Measurements from ENCODE around the gene INHBB. TPM values are rescaled to one million over a fixed set of nuclear protein-coding genes. Genes with fewer than 3 reads are reported as not detected.
"Not testable (repeated sequence)": the region's sequence is repeated elsewhere in the genome, so short reads cannot be mapped to it uniquely, and the experiment has no call there.

The INHBB gene
- total RNA-seq, 2 donors from 2014 or later = not detected

DNA sequence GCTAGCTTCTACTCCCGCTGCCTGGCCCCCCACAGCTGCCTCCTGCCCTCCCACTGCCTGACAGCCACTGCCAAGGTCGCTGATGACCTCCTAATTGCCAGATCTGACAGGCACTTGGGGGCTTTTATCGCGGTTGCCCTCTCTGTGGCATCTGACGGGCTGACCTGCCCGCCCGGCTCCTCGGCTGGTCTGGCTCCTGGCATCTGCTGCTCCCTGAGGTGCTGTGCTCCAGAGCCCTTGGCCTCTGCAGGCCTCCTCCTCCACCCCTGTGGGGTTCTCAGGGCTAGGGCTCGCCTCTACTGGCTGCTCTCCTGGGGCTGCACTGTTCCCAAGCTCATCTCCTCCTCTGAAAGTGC is 43.1 kb downstream of the INHBB start:
- no peak overlapping the region for H3K4me3 Mint-ChIP-seq
- ATAC-seq = no peak
- H3K36me3 Mint-ChIP-seq = no peaks in the 10 kb centered on the region
- H3K27me3 Mint-ChIP-seq = peaks cover 0 to 7% of the 10 kb centered on the region in 2 donors
- no peak for DNase-seq (ENCODE audit: low spot score)
- H3K27ac Mint-ChIP-seq = no peak overlapping the region
- peaks cover 7 to 9% of the 10 kb centered on the region in 2 donors for H3K4me1 Mint-ChIP-seq (ENCODE audit: low read depth in 2 of 2)
- no peaks in the 10 kb centered on the region for H3K9me3 Mint-ChIP-seq

DNA sequence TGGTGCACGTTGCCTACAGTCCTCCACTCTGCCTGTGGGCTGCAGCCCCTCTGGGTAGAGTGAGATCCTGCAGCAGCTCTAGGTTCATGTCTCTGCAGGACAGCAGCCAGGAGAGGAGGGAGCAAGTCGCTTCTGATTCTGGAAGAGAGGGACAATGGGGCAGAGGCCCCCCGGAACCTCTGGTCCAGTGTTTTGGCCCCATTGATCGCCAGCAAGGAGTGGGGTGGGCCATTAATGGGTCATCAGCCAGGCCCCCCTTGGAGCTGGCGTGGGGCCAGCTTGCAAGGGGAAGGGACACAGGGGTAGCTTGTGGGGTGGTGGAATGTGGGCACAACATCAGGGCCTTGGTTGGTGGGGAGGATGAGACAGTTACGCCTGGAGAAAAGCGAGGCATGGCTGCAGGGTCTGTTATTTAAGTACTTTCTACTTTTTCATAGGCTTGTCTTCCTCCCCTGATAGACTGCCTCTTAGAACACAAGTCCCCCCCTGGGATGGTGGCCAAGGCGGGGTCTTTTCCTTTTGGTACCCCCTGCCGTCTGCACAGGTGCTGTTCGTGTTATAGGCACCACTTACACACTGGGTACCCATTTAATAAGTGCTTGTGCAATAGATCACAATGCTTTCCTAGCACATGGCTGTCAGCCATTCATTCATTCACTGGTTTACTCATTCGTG is 44.6 kb downstream of the INHBB start:
- ATAC-seq = no peak
- Mint-ChIP-seq H3K4me3 (no peak overlapping the region), H3K4me1 (ENCODE audit: low read depth in 2 of 2) (peaks cover 7 to 9% of the 10 kb centered on the region in 2 donors), H3K36me3 (no peaks in the 10 kb centered on the region), H3K27ac (no peak overlapping the region), H3K9me3 (no peaks in the 10 kb centered on the region), H3K27me3 (peaks cover 0 to 7% of the 10 kb centered on the region in 2 donors)
- no peak for DNase-seq (ENCODE audit: low spot score)

DNA sequence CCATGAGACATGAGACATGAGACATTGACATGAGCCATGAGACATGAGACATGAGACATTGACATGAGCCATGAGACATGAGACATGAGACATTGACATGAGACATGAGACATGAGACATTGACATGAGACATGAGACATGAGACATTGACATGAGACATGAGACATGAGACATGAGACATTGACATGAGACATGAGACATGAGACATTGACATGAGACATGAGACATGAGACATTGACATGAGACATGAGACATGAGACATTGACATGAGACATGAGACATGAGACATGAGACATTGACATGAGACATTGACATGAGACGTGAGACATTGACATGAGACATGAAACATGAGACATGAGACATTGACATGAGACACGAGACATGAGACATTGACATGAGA is 45.4 kb downstream of the INHBB start:
- not testable (repeated sequence) for ATAC-seq, H3K27ac Mint-ChIP-seq

DNA sequence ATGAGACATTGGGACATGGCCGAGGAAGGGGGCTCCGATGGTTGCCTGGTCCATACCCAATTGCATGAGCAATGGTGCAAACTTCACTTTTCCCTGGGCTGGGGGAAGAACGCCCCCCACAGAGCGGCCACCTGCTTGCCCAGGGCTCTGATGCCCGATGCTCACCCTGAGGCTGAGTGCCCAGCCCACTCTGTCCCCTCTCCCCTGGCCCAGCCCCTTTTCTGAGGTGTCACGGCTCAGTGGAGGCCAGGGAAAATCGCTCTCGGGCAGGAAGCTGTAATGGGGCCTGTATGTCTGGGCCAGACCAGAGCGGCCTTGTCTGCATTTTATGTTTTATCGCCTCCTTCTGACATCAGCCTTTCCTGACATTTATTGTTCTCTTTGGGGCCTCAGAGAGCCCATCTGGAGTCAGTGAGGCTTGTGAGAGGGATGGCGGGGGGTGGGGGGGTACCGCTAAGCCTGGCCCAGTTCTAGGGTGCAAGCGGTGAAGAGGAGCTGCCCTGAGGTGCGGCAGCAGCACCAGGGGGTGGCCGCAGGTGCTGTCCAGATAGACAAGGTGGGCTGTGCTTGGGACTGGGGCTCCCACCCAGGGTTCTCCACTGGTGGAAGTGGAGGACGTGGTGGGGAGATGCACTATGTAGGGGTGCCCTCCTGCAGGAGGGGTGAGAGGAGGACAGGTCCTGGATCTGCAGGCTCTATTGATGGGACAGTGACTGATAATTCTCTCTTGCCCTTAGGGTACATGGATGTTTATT is 46.2 kb downstream of the INHBB start:
- H3K9me3 Mint-ChIP-seq = no peaks in the 10 kb centered on the region
- DNase-seq (ENCODE audit: low spot score) = no peak
- ATAC-seq = no peak
- H3K27ac Mint-ChIP-seq = no peak overlapping the region
- H3K4me3 Mint-ChIP-seq = no peak overlapping the region
- peaks cover 7 to 9% of the 10 kb centered on the region in 2 donors for H3K4me1 Mint-ChIP-seq (ENCODE audit: low read depth in 2 of 2)
- peaks cover 0 to 7% of the 10 kb centered on the region in 2 donors for H3K27me3 Mint-ChIP-seq
- H3K36me3 Mint-ChIP-seq = no peaks in the 10 kb centered on the region

More for the DNA sequence above, 45.4 kb downstream of the INHBB start:
- H3K4me1 Mint-ChIP-seq (ENCODE audit: low read depth in 2 of 2); H3K9me3 Mint-ChIP-seq; H3K36me3 Mint-ChIP-seq; H3K27me3 Mint-ChIP-seq; DNase-seq (ENCODE audit: low spot score); H3K4me3 Mint-ChIP-seq: not testable (repeated sequence)

DNA sequence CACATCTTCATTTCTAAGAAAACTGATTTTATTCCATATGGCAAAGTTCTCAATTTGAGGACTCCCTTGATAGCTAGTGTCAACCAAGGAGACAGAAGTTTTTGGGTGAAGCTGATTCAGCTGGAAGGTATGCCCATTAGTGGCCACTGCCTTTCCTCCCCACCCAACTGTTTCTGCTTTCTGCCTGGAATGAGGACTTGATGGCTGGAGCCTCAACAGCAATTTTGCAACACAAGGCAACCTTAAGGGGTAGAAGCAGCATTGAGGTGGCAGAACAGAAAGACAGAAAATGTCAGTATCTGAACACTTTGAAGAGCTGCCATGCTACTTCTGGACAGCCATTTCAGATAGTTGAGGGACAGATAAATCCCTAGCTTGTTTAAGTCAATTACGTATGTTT is 47.0 kb downstream of the INHBB start:
- ATAC-seq = no peak
- no peaks in the 10 kb centered on the region for H3K36me3 Mint-ChIP-seq

DNA sequence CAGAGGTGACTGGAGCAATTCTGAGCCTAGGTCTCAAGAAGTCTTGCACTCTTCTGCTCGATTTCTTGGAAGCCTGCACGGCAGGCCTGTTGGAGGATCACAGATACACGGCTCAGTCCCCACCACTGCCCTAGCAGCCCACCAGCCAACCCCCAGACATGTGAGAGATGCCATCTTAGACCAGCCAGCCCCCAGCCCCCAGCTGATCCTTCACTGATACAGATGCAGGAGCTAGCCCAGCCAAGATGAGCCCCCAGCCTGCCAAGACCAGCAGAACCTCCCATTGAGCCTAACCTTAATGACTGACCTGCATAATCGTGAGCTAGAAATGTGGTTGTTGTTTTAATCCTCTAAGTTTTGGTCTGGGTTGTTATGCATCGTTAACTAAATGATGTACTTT is 47.5 kb downstream of the INHBB start:
- Mint-ChIP-seq H3K4me3 (no peak overlapping the region), H3K4me1 (ENCODE audit: low read depth in 2 of 2) (peaks cover 7 to 9% of the 10 kb centered on the region in 2 donors), H3K27ac (no peak overlapping the region), H3K36me3 (no peaks in the 10 kb centered on the region), H3K9me3 (no peaks in the 10 kb centered on the region), H3K27me3 (peaks cover 0 to 7% of the 10 kb centered on the region in 2 donors)
- ATAC-seq = no peak
- no peak for DNase-seq (ENCODE audit: low spot score)

More for the DNA sequence above, 47.0 kb downstream of the INHBB start:
- Mint-ChIP-seq H3K27me3 (peaks cover 0 to 7% of the 10 kb centered on the region in 2 donors), H3K4me3 (no peak overlapping the region), H3K4me1 (ENCODE audit: low read depth in 2 of 2) (peaks cover 7 to 9% of the 10 kb centered on the region in 2 donors), H3K9me3 (no peaks in the 10 kb centered on the region), H3K27ac (no peak overlapping the region)
- DNase-seq (ENCODE audit: low spot score) = no peak

DNA sequence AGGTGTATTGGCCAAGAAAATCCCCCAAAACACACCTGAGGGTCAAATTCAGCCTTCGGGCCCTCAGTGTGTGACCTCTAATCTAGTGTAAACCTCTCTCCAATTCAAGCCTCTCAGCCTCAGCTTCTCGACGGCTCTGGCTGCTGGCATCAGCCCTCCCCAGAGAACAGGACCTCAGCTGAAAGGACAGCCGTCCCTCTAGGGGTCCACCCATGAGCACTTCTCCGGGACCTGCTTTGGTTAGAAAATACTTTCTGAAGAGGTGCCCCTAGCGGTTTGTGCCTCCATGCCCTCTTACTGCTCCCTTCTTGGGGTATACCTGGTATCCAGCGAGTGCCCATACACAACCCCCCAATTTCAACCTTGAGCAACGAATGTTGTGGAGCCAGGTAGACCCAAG is 48.8 kb downstream of the INHBB start:
- no peak for DNase-seq (ENCODE audit: low spot score)
- no peaks in the 10 kb centered on the region for H3K36me3 Mint-ChIP-seq

DNA sequence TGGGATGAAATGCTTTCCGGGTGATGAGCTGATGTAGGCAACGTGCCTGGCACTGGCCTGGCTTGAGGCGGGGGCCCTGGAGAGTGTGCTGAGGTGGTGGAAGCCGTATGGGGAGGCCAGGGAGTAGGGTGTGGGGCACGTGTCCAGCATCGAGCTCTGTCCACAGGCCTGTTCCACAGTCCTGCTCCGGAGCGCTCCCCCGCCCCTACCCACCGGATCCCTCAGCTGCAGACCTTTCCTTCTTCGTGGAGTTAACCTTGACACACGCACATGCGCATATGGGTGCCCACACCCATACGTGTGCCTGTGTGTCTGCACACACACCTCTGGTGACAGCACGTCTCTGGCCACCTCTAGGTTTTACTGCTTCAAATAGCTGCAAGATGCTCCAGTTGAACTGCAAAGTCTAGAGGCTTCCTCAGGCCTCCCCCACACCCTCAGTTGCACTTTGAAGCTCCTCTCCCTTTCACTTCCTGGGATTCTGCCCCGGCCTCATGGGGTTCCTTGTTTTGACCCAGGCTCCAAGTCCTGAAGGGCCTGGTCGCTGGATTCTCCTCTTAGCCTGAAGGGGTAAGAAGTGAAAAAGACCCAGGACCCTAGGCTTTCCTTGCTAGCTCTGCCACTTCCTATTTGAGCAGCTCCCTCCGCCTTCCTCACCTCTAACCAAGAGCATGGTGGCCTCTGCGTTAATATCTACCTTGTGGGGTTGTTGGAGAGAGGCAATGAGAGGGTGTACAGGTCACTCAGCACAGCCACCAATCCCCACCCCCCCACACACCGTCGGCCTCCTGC is 49.5 kb downstream of the INHBB start:
- Mint-ChIP-seq H3K27ac (no peak overlapping the region), H3K4me1 (ENCODE audit: low read depth in 2 of 2) (peaks cover 7 to 9% of the 10 kb centered on the region in 2 donors), H3K4me3 (no peak overlapping the region), H3K27me3 (no peaks in the 10 kb centered on the region), H3K9me3 (no peaks in the 10 kb centered on the region), H3K36me3 (no peaks in the 10 kb centered on the region)
- peak in 1 of 2 donors; percentile 21 for ATAC-seq
- no peak for DNase-seq (ENCODE audit: low spot score)

More for the DNA sequence above, 48.8 kb downstream of the INHBB start:
- Mint-ChIP-seq H3K27me3 (peaks cover 0 to under 1% of the 10 kb centered on the region in 2 donors), H3K4me1 (ENCODE audit: low read depth in 2 of 2) (peaks cover 7 to 9% of the 10 kb centered on the region in 2 donors), H3K9me3 (no peaks in the 10 kb centered on the region), H3K27ac (no peak overlapping the region), H3K4me3 (no peak overlapping the region)
- no peak for ATAC-seq

DNA sequence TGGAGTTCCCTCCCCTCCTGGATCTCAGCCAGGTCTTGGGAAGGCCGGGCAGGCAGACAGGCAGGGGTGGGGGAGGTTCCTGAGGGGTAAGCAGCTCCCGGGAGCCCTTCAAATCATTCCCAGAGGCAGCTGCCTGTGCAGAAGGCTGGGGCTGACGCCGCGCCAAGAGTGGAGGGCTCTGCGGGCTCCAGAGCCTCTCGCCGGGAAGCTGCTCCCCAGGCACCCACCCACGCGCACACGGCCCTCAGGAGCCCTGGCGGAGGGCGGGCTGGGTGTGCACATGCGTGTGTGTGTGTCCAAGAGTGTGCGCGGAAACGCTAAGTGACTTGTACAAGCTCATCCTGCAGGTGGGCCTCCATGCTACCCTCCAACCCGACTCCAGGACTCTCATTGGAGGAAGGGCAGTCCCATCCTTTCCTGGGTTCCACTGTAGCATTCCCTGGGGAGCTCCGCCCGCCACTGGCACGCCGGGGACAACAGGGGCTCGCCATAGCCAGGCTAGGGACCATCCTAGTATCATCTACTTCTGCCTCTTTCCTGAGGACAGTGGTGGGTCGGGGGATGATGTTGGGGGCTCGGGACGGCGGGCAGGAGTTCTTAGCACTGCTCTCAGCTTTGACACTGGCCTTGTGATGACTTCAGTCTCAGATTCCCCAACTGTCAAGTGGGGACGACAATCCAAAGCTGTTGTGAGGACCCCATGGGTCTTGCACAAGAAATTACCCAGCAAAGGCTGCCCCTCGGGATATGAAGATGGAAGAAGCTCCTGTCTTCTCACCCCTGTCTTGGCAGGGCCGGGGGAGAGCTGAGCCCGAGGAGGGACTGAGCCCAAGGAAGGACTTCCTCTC is 50.3 kb downstream of the INHBB start:
- Mint-ChIP-seq H3K27me3 (peaks cover 0 to 4% of the 10 kb centered on the region in 2 donors), H3K36me3 (no peaks in the 10 kb centered on the region), H3K4me1 (ENCODE audit: low read depth in 2 of 2) (peaks cover 7 to 9% of the 10 kb centered on the region in 2 donors), H3K4me3 (no peak overlapping the region), H3K27ac (no peak overlapping the region), H3K9me3 (no peaks in the 10 kb centered on the region)
- DNase-seq (ENCODE audit: low spot score) (no peak), ATAC-seq (no peak)

DNA sequence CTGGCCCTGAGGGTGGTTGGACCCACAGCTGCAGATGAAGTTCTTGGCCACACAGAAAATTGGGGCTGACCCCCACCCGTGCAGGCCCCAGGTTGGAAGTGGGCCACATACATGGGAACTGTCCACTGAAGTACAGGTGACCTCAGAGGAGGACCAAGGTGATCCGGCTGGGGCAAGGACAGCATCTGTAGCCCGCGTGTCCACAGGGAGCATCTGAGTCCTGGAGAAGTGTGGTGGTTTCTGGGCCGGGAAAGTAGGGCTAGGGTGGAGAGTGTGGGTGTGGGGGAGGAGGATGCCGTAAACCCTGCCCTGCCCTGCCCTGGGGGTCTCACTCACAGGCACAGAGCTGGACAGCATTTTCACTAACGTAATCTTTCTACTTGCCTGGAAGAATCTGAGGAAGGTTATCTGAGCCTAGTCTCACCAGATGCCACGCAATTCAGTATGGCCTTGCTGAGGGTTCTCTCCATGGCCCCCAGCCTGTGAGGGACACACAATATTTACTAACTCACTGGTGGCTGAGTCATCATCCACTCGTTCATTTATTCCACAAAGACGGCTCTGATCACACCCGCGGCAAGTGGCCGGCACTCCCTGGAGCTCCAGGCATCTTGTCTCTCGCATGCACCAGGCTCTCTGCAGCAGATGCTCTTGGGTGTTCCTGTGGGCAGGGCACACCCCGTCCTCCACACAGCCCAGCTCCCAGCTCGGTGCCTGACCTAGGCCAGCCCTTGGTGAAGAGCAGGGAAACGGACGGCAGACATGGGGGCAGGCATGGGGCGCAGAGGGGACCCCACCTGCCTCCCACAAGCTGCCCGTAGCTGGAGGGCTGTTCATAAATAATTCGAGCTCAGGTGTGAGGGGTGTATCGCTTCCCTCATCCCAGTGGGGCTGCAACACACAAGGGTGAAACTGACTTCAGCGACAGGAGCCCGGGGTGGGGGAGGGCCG is 51.2 kb downstream of the INHBB start:
- H3K9me3 Mint-ChIP-seq = no peaks in the 10 kb centered on the region
- H3K27ac Mint-ChIP-seq = no peak overlapping the region
- H3K36me3 Mint-ChIP-seq = no peaks in the 10 kb centered on the region
- H3K4me1 Mint-ChIP-seq (ENCODE audit: low read depth in 2 of 2) = peaks cover 7 to 9% of the 10 kb centered on the region in 2 donors
- DNase-seq (ENCODE audit: low spot score) (no peak), ATAC-seq (no peak)
- peaks cover 0 to 4% of the 10 kb centered on the region in 2 donors for H3K27me3 Mint-ChIP-seq
- no peak overlapping the region for H3K4me3 Mint-ChIP-seq

DNA sequence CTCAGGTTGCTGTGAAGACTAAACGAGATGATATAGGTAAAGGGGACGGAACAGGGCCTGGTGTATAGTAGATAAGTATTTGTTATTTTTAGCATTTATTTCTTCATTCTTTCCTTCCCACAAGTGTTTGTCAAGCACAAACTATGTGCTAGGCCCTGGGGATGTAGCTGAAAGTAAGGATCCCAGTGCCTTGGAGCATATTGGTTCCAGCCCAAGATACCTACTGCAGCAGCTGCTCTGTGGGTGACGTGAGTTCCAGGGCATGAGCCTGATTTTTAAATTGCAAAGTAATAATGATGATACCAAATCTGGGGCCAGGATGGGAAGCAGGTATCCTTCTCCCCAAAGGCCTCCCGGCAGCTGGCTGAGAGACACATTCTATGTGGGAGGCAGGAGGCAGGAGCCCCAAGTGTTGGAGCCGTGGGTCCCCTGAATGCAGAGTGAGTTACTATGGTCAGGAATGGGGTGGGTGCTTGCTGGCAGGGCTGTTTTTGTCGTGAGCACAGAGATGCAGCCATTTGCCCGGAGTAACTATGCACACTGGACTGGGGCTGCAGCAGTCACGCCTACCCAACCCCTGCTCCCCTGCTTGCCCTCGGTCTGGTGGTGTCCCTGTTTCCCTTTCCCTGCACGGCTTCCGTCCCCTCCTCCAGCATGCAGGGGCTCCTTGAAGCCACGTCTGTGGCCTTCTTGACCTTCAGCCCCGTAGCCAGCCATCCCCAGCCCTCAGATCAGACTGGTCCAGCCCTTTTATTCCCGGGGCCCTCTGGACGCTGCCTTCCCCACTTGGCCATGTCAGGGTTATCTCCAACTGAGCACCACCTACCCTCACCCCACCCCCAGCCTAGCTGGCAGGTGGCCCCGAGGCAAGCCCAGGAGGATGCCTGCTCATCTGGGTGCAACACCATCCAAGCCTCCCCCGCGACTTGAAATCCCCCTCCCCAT is 52.4 kb downstream of the INHBB start:
- H3K27me3 Mint-ChIP-seq = peaks cover 0 to 4% of the 10 kb centered on the region in 2 donors
- no peaks in the 10 kb centered on the region for H3K36me3 Mint-ChIP-seq
- DNase-seq (ENCODE audit: low spot score) (no peak), ATAC-seq (no peak)
- H3K9me3 Mint-ChIP-seq = no peaks in the 10 kb centered on the region
- H3K27ac Mint-ChIP-seq = no peak overlapping the region
- no peak overlapping the region for H3K4me3 Mint-ChIP-seq
- H3K4me1 Mint-ChIP-seq (ENCODE audit: low read depth in 2 of 2) = peaks cover 5 to 7% of the 10 kb centered on the region in 2 donors

Data from natural killer cell treated with Interleukin-12 subunit alpha and Interleukin-12 subunit beta and Interleukin-15 and Interleukin-18, amount 100 ng/mL, for 72 hours (primary cell).